ENCODE measurements around the gene FNDC8.

- TF ChIP-seq POLR2A (IDR thresholded peaks at IDR 0.05; ENCODE audit: low read depth, low read length) = no peak
- TF ChIP-seq TAF1 (IDR thresholded peaks at IDR 0.05; ENCODE audit: low read depth, low read length) = no peak
- TF ChIP-seq POLR2AphosphoS5 (IDR thresholded peaks at IDR 0.05; ENCODE audit: low read depth, low read length) = no peak
- no peak for TF ChIP-seq POU2F2 (IDR thresholded peaks at IDR 0.05; ENCODE audit: low read depth, low read length)
- no peak for TF ChIP-seq PAX5 (IDR thresholded peaks at IDR 0.05; ENCODE audit: insufficient read depth, low read length, severe bottlenecking)
- TF ChIP-seq SPI1 (IDR thresholded peaks at IDR 0.05; ENCODE audit: low read depth, low read length) = no peak
Measured at GRCh38 chr17:35162755-35163154, 41.3 kb downstream of the FNDC8 start.

Measured in GM12891 (cell line).